K562 (cell line): ENCODE data around the gene PDZRN4. TPM values are rescaled to one million over a fixed set of nuclear protein-coding genes. Genes with fewer than 3 reads are reported as not detected.

Source experiments
- ATAC-seq: fragments of 200-7000 bp; cut with Tn5 transposase; 3 replicates; pipeline ENCODE4 v1.9.1; 2020; ENCODE audit warnings: moderate library complexity
- BruUV-seq: library from RNA; stranded (reverse); fragments of 400-500 nt; replicated peaks from 2 replicates; lab custom pipeline; 2021; lab: Mats Ljungman, UMichigan
- CTCF ChIA-PET: fragments of 300-600 bp; formaldehyde crosslinking; extraction: SDS; loops from one replicate; lab custom pipeline; 2021; ENCODE audit warnings: low intra/inter-chr PET ratio; lab: Yijun Ruan, JAX
- POLR2A ChIA-PET: fragments of 300-600, 350-650 bp; sonication (Branson Sonifier 250); formaldehyde crosslinking; extraction: SDS; loops from one replicate; lab custom pipeline; 2021; ENCODE audit warnings: antibody characterized with exemption, inconsistent platforms; lab: Yijun Ruan, JAX
- DNase-seq, 4 experiments: peaks; one replicate each; pipeline versions ENCODE4 v3.0.0 to v3.0.0-alpha.2; 2011 to 2018; ENCODE audit warnings: low spot score in 3 of 4, mixed read lengths in 3 of 4; ENCODE audit errors: extremely low read depth in 1 of 4
- FAIRE-seq: peaks from 2 replicates; lab custom pipeline; 2011; peaks lifted over from hg19 to GRCh38; lab: Jason Lieb, UNC
- H2AFZ ChIP-seq: 2 replicates; pipeline ENCODE4 v1.6.0; 2011; ENCODE audit warnings: low read depth, low read length, control low read depth, inconsistent platforms
- H3K27ac ChIP-seq: fragments of 200-600 bp; 3 replicates; pipeline ENCODE4 v1.8.0; 2011; ENCODE audit warnings: low read depth, mild to moderate bottlenecking, control low read depth, inconsistent platforms, low read length, moderate library complexity, mixed read lengths; ENCODE audit errors: extremely low read depth
- H3K27me3 ChIP-seq, 2 experiments: fragments of 300-600 bp in 1 of 2; 2 replicates in 1 of 2; 3 replicates in 1 of 2; pipeline versions ENCODE4 v1.6.0 to v1.8.0; 2011; ENCODE audit warnings: inconsistent platforms in 2 of 2, low read length in 2 of 2, mild to moderate bottlenecking in 1 of 2, mixed read lengths in 1 of 2, moderate library complexity in 1 of 2; ENCODE audit not compliant: control insufficient read depth in 2 of 2, insufficient read depth in 2 of 2
- H3K36me3 ChIP-seq: fragments of 300-600 bp; 3 replicates; pipeline ENCODE4 v1.8.0; 2011; ENCODE audit warnings: mild to moderate bottlenecking, low read length, inconsistent platforms; ENCODE audit not compliant: control insufficient read depth, insufficient read depth
- H3K4me1 ChIP-seq, 2 experiments: fragments of 200-600 bp in 1 of 2; replicated peaks in 1 of 2; 2 replicates in 1 of 2; 3 replicates in 1 of 2; pipeline versions ENCODE4 v1.5.1 to v1.8.0; 2011; ENCODE audit warnings: inconsistent platforms in 2 of 2, low read length in 2 of 2, mild to moderate bottlenecking in 1 of 2, mixed read lengths in 1 of 2, moderate library complexity in 1 of 2; ENCODE audit not compliant: control insufficient read depth in 2 of 2, insufficient read depth in 2 of 2
- H3K4me2 ChIP-seq: 2 replicates; pipeline ENCODE4 v1.6.1; 2011; ENCODE audit warnings: low read length, control low read depth, inconsistent platforms, mixed read lengths; ENCODE audit not compliant: insufficient read depth
- H3K4me3 ChIP-seq: fragments of 200-600 bp; sonication (generic), shearing (Covaris generic); 2 replicates; pipeline ENCODE4 v1.5.1; 2016; ENCODE audit warnings: control low read depth, inconsistent platforms
- H3K79me2 ChIP-seq: fragments of 200-600 bp; 3 replicates; pipeline ENCODE4 v1.8.0; 2011; ENCODE audit warnings: low read length, inconsistent platforms; ENCODE audit not compliant: control insufficient read depth, insufficient read depth
- H3K9ac ChIP-seq, 2 experiments: 2 replicates each; pipeline versions ENCODE4 v1.6.0 to v1.6.1; 2011; ENCODE audit warnings: low read depth in 2 of 2, low read length in 2 of 2, control low read depth in 1 of 2, inconsistent platforms in 1 of 2, mild to moderate bottlenecking in 1 of 2, mixed read lengths in 1 of 2; ENCODE audit not compliant: insufficient read depth in 1 of 2
- H3K9me1 ChIP-seq: one replicate; pipeline ENCODE4 v1.6.0; 2011; ENCODE audit warnings: inconsistent platforms, mild to moderate bottlenecking, low read length, moderate library complexity; ENCODE audit not compliant: control insufficient read depth, insufficient read depth
- H3K9me3 ChIP-seq: replicated peaks from 2 replicates; pipeline ENCODE4 v1.5.1; 2011; ENCODE audit warnings: low read depth, low read length, inconsistent platforms; ENCODE audit not compliant: control insufficient read depth, insufficient read depth
- H4K20me1 ChIP-seq: replicated peaks from 2 replicates; pipeline ENCODE4 v1.6.1; 2011; ENCODE audit warnings: low read length, inconsistent platforms, mixed read lengths; ENCODE audit not compliant: control insufficient read depth, insufficient read depth
- ATF1 ChIP-seq, 2 experiments: fragments of 450-650 bp in 1 of 2; IDR thresholded peaks; 2 replicates each; pipeline ENCODE4 v1.6.1; 2016; ENCODE audit warnings: missing compliant biosample characterization in 1 of 2, missing genetic modification characterization in 1 of 2
- CHD4 ChIP-seq: fragments of 200-600 bp; sonication (generic); IDR thresholded peaks from 3 replicates; pipeline ENCODE4 v1.6.1; 2012; ENCODE audit warnings: low read depth, mild to moderate bottlenecking, mixed read lengths, low read length, inconsistent platforms; ENCODE audit not compliant: insufficient read depth, insufficient replicate concordance, poor library complexity, severe bottlenecking
- CUX1 ChIP-seq: fragments of 200-800 bp; sonication (Bioruptor generic); IDR thresholded peaks from 2 replicates; pipeline ENCODE4 v1.6.1; 2016; ENCODE audit warnings: missing genetic modification characterization, missing compliant biosample characterization
- ESRRA ChIP-seq: fragments of 450-650 bp; IDR thresholded peaks from 2 replicates; pipeline ENCODE4 v1.6.1; 2014; ENCODE audit warnings: low read depth, mild to moderate bottlenecking, moderate library complexity, borderline replicate concordance
- KDM4B ChIP-seq, 2 experiments: fragments of 450-650 bp in 1 of 2; sonication (generic) in 1 of 2; IDR thresholded peaks; 2 replicates each; pipeline ENCODE4 v1.6.1; 2016 to 2017; ENCODE audit warnings: borderline replicate concordance in 2 of 2, antibody characterized with exemption in 1 of 2, low read depth in 1 of 2, mild to moderate bottlenecking in 1 of 2
- XRCC3 ChIP-seq: fragments of 450-650 bp; IDR thresholded peaks from 2 replicates; pipeline ENCODE4 v1.6.1; 2017; ENCODE audit warnings: mild to moderate bottlenecking, moderate library complexity
- ZC3H4 ChIP-seq: sonication (generic); formaldehyde crosslinking; IDR thresholded peaks from 2 replicates; pipeline ENCODE4 v1.9.0; 2021; ENCODE audit warnings: missing genetic modification reagents, borderline replicate concordance
- ZNF174 ChIP-seq: fragments of 250-450 bp; sonication (Bioruptor Pico); IDR thresholded peaks from 2 replicates; pipeline ENCODE4 v1.4.0; 2020; ENCODE audit warnings: mild to moderate bottlenecking
- ZNF696 ChIP-seq: fragments of 250-450 bp; sonication (Bioruptor Pico); conservative IDR thresholded peaks from 2 replicates; pipeline ENCODE4 v1.4.0; 2020; ENCODE audit warnings: mild to moderate bottlenecking, moderate library complexity
- ZNF79 ChIP-seq: fragments of 250-450 bp; sonication (Bioruptor Pico); IDR thresholded peaks from 2 replicates; pipeline ENCODE4 v1.4.0; 2020; ENCODE audit warnings: low read depth, mild to moderate bottlenecking, moderate library complexity
- WGBS: fragments of 100-300 bp; shearing (Covaris generic); methylation state at CpG from one replicate; pipeline ENCODE4 v1.1.6; 2016; ENCODE audit warnings: low coverage, mixed read lengths; ENCODE audit not compliant: insufficient coverage; ENCODE audit errors: missing lambda C conversion rate; 5-methylcytosine and 5-hydroxymethylcytosine counted together
- in situ Hi-C: fragments of 300-500 bp; cut with MboI; formaldehyde crosslinking; loops from 4 replicates; pipeline ENCODE4 v1.15.0; 2018; ENCODE audit warnings: inconsistent platforms, mixed read lengths
- intact Hi-C: fragments of 100-400 bp; cut with micrococcal nuclease; formaldehyde crosslinking; loops from 2 replicates; pipeline ENCODE4 v1.14.2; 2022
- polyA plus RNA-seq, 8 experiments: library from polyadenylated mRNA; depleted of rRNA in 4 of 8; stranded (reverse) in 5 of 8; unstranded in 3 of 8; fragments of >200 nt; fragmentation: Nextera tagmentation in 2 of 8; fragmentation: Illumina TruSeq in 1 of 8; extraction: Ambion mirVana in 2 of 8; extraction: Trizol in 1 of 8; gene quantifications; 2 replicates each; pipeline versions ENCODE4 v1.2.1 to v1.2.3, GENCODE V29; 2011 to 2014; ENCODE audit warnings: inconsistent platforms in 1 of 8, missing spikeins in 1 of 8
- total RNA-seq, 7 experiments: library from RNA; depleted of rRNA in 6 of 7; stranded (reverse); fragments of >200 nt in 6 of 7; fragmentation: Illumina TruSeq in 2 of 7; extraction: Trizol in 2 of 7; gene quantifications; 2 replicates each; pipeline versions ENCODE4 v1.2.1 to v1.2.3, GENCODE V29; 2011 to 2021; ENCODE audit warnings: low replicate concordance in 1 of 7

The PDZRN4 gene
- total and polyA plus RNA-seq, 9 of the 15 experiments (the other 6 are each of a cell fraction or from before 2014, with no cell fraction given): not detected

- no peak for TF ChIP-seq ZC3H4 (CRISPR knock-in tag)
- TF ChIP-seq CUX1 (CRISPR knock-in tag): no peak
- no peak for TF ChIP-seq CHD4
Measured at GRCh38 chr12:41462312-41462711, 274.2 kb downstream of the PDZRN4 start (continued).

GRCh38 chr12:41465526-41465925 lies 277.4 kb downstream of the PDZRN4 start:
- POLR2A ChIA-PET: no interaction called here
- Histone ChIP-seq H3K9me1 (no peaks in the 10 kb centered on the region), H3K4me2 (no peak overlapping the region), H3K27ac (no peak overlapping the region), H3K79me2 (no peaks in the 10 kb centered on the region), H3K4me1 (no peaks in the 10 kb centered on the region), H3K36me3 (no peaks in the 10 kb centered on the region), H2AFZ (no peak overlapping the region), H3K4me3 (no peak overlapping the region), H4K20me1 (no peaks in the 10 kb centered on the region), H3K9me3 (no peaks in the 10 kb centered on the region), H3K9ac (no peak overlapping the region), H3K27me3 (no peaks in the 10 kb centered on the region)
- ATAC-seq: no peak
- no peak for DNase-seq
- TF ChIP-seq XRCC3: no peak
- no peak for TF ChIP-seq ZNF79
- TF ChIP-seq ATF1 (CRISPR knock-in tag; IDR thresholded peaks at IDR 0.05): no peak
- TF ChIP-seq ATF1 (tag; IDR thresholded peaks at IDR 0.05): no peak
- no peak for TF ChIP-seq ZNF174 (CRISPR knock-in tag)
- TF ChIP-seq ZNF696: no peak
- TF ChIP-seq ESRRA: no peak
- TF ChIP-seq KDM4B (IDR thresholded peaks at IDR 0.05; ENCODE audit: borderline replicate concordance in 2 of 2, low read depth in 1 of 2): no peak
- CTCF ChIA-PET: no interaction called here
- FAIRE-seq: no peak
- intact Hi-C loops (no loop called here), in situ Hi-C loops (no loop called here)
- no TSS peak for BruUV-seq
- 0% methylated on average over 1 of the region's 1 CpG for WGBS
